GM10266 (cell line): ENCODE results near the gene CRNKL1.

Experiments
- DNase-seq: peaks from one replicate; pipeline ENCODE4 v3.0.0; 2012; ENCODE audit errors: extremely low spot score
- TF ChIP-seq, protein P1 (sequence below): IDR thresholded peaks from 2 replicates; pipeline ENCODE4 v1.5.1; 2012; ENCODE audit warnings: mild to moderate bottlenecking, low read depth; ENCODE audit not compliant: control insufficient read depth, insufficient read depth; ENCODE audit errors: missing control alignments

Gene CRNKL1

DNA sequence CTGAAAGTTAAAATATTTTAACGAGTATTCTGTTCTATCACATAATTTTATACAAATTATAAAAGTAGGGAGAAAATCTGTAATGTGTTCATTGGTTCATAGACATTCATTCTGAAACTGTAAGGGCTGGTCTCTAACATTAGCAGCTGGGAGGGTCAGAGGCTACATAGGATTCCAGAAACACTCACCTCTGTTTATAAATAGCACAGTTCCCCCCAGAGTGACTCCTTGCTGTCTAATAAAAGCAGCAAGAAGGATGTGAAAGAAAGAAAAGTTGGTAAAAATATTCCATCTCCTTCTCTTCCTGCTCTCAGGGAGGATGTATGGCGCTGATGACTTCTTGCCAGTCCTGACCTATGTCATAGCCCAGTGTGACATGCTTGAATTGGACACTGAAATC, 60.4 kb downstream of the CRNKL1 start:
- TF ChIP-seq, protein P1, sequence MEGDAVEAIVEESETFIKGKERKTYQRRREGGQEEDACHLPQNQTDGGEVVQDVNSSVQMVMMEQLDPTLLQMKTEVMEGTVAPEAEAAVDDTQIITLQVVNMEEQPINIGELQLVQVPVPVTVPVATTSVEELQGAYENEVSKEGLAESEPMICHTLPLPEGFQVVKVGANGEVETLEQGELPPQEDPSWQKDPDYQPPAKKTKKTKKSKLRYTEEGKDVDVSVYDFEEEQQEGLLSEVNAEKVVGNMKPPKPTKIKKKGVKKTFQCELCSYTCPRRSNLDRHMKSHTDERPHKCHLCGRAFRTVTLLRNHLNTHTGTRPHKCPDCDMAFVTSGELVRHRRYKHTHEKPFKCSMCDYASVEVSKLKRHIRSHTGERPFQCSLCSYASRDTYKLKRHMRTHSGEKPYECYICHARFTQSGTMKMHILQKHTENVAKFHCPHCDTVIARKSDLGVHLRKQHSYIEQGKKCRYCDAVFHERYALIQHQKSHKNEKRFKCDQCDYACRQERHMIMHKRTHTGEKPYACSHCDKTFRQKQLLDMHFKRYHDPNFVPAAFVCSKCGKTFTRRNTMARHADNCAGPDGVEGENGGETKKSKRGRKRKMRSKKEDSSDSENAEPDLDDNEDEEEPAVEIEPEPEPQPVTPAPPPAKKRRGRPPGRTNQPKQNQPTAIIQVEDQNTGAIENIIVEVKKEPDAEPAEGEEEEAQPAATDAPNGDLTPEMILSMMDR: no peak
- DNase-seq: no peak

DNA sequence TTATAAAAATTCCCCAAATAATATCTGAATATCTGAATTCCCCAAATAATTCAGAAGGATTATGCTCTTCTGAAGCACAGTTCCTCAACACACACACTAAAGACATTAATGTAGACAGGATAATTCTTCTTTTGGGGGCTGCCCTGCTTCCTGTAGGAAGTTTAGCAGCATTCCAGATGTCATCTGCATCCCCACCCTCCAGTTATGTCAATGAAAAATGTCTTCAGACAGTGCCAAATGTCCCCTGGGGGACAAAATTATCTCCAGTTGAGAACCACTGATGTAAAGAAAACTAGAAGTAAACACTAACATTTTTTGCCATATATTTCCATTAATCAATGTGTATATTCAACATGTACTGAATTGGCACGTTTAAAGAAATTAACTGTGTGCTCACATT, 61.0 kb downstream of the CRNKL1 start:
- no peak for DNase-seq
- TF ChIP-seq, protein P1: no peak

DNA sequence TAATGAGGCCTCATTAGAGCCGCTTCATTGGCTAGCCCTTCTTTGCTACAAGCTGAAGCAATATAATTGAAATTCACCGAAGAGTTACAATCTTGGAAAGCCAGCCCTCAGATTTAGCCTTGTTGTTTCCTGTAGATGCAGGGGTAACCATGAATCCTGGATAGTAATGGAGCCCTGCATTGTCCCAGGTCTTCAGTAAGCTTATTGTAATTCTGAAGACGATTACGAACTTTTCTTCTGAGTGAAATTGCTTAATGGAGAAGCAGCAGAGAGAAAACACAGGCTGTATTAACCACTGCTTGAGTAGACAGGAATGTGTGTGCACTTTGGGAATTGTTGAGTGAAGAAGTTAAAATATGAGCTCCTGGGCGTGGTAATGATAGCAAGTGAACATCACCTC, 61.4 kb downstream of the CRNKL1 start:
- DNase-seq: no peak
- TF ChIP-seq, protein P1: no peak

DNA sequence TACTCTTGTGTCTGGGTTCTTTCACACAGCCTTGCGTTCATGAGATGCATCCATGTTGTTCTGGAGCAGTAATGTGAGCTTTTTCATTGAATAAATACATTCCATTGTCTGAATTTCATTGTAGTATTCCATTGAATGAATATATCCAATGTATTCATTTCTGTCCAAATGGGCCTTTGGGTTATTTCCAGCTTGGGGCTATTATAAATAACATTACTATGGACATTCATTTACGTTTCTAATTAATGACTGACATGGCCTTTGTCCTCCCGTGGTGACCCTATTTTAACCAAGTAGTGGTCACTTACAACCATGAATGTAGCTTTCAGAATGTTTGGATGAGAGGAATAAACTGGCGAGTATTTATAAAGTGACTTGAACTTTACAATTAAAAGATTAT, 65.2 kb downstream of the CRNKL1 start:
- no peak for DNase-seq
- TF ChIP-seq, protein P1: no peak

GRCh38 chr20:19986419-19986818, 65.8 kb downstream of the CRNKL1 start:
- TF ChIP-seq, protein P1: no peak
- no peak for DNase-seq
